ES-I3 (cell line): ENCODE results near the gene MFSD1.

Experiments used
- H3K36me3 ChIP-seq: 2 replicates; pipeline ENCODE4 v1.6.1; 2013; ENCODE audit warnings: mild to moderate bottlenecking, low read length, control low read depth, moderate library complexity; ENCODE audit not compliant: insufficient read depth
- H3K4me1 ChIP-seq: 2 replicates; pipeline ENCODE4 v1.6.1; 2013; ENCODE audit warnings: mild to moderate bottlenecking, control low read depth, low read length; ENCODE audit not compliant: insufficient read depth
- H3K9ac ChIP-seq: 2 replicates; pipeline ENCODE4 v1.6.1; 2013; ENCODE audit warnings: low read depth, mild to moderate bottlenecking, low read length, moderate library complexity
- H3K9me3 ChIP-seq: 2 replicates; pipeline ENCODE4 v1.6.1; 2013; ENCODE audit warnings: mild to moderate bottlenecking, low read length, moderate library complexity; ENCODE audit not compliant: control insufficient read depth, insufficient read depth

Gene MFSD1

GRCh38 chr3:158801696-158802408, at the start of gene MFSD1:
MFSD1 (plus strand) TSS chr3:158802054; CDS start chr3:158802153, 99 bp downstream.
- H3K9me3 ChIP-seq: no peaks in the 10 kb centered on the region
- no peaks in the 10 kb centered on the region for H3K4me1 ChIP-seq
- H3K36me3 ChIP-seq: no peaks in the 10 kb centered on the region
- peak within 1 kb of the TSS; percentile 88 for H3K9ac ChIP-seq

GRCh38 chr3:158753854-158754253, 48.0 kb upstream of the MFSD1 start:
- H3K4me1 ChIP-seq: no peaks in the 10 kb centered on the region
- no peak overlapping the region for H3K9ac ChIP-seq
- no peaks in the 10 kb centered on the region for H3K9me3 ChIP-seq
- H3K36me3 ChIP-seq: no peaks in the 10 kb centered on the region

GRCh38 chr3:158755421-158755820, 46.4 kb upstream of the MFSD1 start:
- Histone ChIP-seq H3K36me3 (no peaks in the 10 kb centered on the region), H3K4me1 (no peaks in the 10 kb centered on the region), H3K9ac (no peak overlapping the region), H3K9me3 (no peaks in the 10 kb centered on the region)

- Histone ChIP-seq H3K9ac (no peak overlapping the region), H3K36me3 (no peaks in the 10 kb centered on the region), H3K9me3 (no peaks in the 10 kb centered on the region), H3K4me1 (no peaks in the 10 kb centered on the region)
These were observed 40.5 kb upstream of the MFSD1 start for GRCh38 chr3:158761350-158761749.

GRCh38 chr3:158762701-158763100, 39.2 kb upstream of the MFSD1 start:
- H3K4me1 ChIP-seq: no peaks in the 10 kb centered on the region
- no peak overlapping the region for H3K9ac ChIP-seq
- no peaks in the 10 kb centered on the region for H3K9me3 ChIP-seq
- H3K36me3 ChIP-seq: no peaks in the 10 kb centered on the region

GRCh38 chr3:158763421-158763820, 38.4 kb upstream of the MFSD1 start:
- H3K4me1 ChIP-seq: no peaks in the 10 kb centered on the region; the same call in 1 of the 2 replicates
- no peaks in the 10 kb centered on the region for H3K9me3 ChIP-seq
- no peaks in the 10 kb centered on the region for H3K36me3 ChIP-seq
- no peak overlapping the region for H3K9ac ChIP-seq

GRCh38 chr3:158765518-158766205, 36.2 kb upstream of the MFSD1 start:
- H3K9ac ChIP-seq: no peak overlapping the region
- peaks cover 4% of the 10 kb centered on the region; the same call in 1 of the 2 replicates for H3K4me1 ChIP-seq
- H3K9me3 ChIP-seq: no peaks in the 10 kb centered on the region
- H3K36me3 ChIP-seq: no peaks in the 10 kb centered on the region

- H3K9ac ChIP-seq: no peak overlapping the region
- H3K9me3 ChIP-seq: no peaks in the 10 kb centered on the region
- peaks cover 4% of the 10 kb centered on the region; the same call in 1 of the 2 replicates for H3K4me1 ChIP-seq
- H3K36me3 ChIP-seq: no peaks in the 10 kb centered on the region
These were observed 35.5 kb upstream of the MFSD1 start for GRCh38 chr3:158766364-158766763.

- H3K9ac ChIP-seq: no peak overlapping the region
- peaks cover 4% of the 10 kb centered on the region; the same call in 1 of the 2 replicates for H3K4me1 ChIP-seq
- H3K36me3 ChIP-seq: no peaks in the 10 kb centered on the region
- H3K9me3 ChIP-seq: no peaks in the 10 kb centered on the region
These were observed 33.5 kb upstream of the MFSD1 start for GRCh38 chr3:158768361-158768787.

- H3K9ac ChIP-seq: no peak overlapping the region
- no peaks in the 10 kb centered on the region for H3K9me3 ChIP-seq
- H3K36me3 ChIP-seq: no peaks in the 10 kb centered on the region
- peaks cover 4% of the 10 kb centered on the region; the same call in 1 of the 2 replicates for H3K4me1 ChIP-seq
These were observed 32.8 kb upstream of the MFSD1 start for GRCh38 chr3:158768881-158769543.

- Histone ChIP-seq H3K9me3 (no peaks in the 10 kb centered on the region), H3K4me1 (peaks cover 4% of the 10 kb centered on the region; the same call in 1 of the 2 replicates)
These were observed 32.3 kb upstream of the MFSD1 start for GRCh38 chr3:158769549-158769948.

GRCh38 chr3:158769952-158770740, 31.7 kb upstream of the MFSD1 start:
- Histone ChIP-seq H3K9me3 (no peaks in the 10 kb centered on the region), H3K9ac (no peak overlapping the region), H3K4me1 (peaks cover 4% of the 10 kb centered on the region; the same call in 1 of the 2 replicates), H3K36me3 (no peaks in the 10 kb centered on the region)

More at GRCh38 chr3:158769549-158769948, 32.3 kb upstream of the MFSD1 start:
- Histone ChIP-seq H3K9ac (no peak overlapping the region), H3K36me3 (no peaks in the 10 kb centered on the region)

- Histone ChIP-seq H3K9me3 (no peaks in the 10 kb centered on the region), H3K9ac (no peak overlapping the region), H3K4me1 (peaks cover 4% of the 10 kb centered on the region; the same call in 1 of the 2 replicates)
These were observed 31.0 kb upstream of the MFSD1 start for GRCh38 chr3:158770741-158771350.

More at GRCh38 chr3:158770741-158771350, 31.0 kb upstream of the MFSD1 start:
- no peaks in the 10 kb centered on the region for H3K36me3 ChIP-seq
